Activated T-cell treated with anti-CD3 and anti-CD28 coated beads for 48 hours (primary cell): ENCODE measurements around the gene ST3GAL4.

Experiments used
- DNase-seq: peaks from one replicate; pipeline ENCODE4 v3.0.0-alpha.2; 2020; ENCODE audit warnings: low read depth

The ST3GAL4 gene

GRCh38 chr11:126331286-126331685 is 24.2 kb upstream of the ST3GAL4 start:
- DNase-seq = no peak

- DNase-seq = no peak
Observed at GRCh38 chr11:126332221-126332711, 23.2 kb upstream of the ST3GAL4 start.

DNA sequence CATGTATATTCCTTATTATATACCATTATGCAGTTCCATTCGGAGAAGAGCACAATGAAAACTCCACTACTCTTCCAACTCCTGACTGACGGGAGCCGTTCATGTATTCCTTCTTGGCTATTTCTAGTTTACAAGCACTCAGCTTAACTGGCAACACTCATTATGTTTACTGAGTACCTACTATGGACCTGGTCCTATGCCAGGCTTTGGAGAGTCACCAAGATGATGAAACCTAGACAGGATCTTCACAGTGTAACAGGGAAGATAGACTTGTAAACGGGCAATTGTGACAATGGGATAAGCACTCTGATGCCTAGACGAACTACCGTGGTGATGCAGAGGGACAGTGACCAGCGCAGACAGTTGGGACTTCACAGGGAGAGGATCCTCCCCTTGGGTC is 22.3 kb upstream of the ST3GAL4 start:
- DNase-seq = no peak

GRCh38 chr11:126334659-126335462 is 20.6 kb upstream of the ST3GAL4 start:
- DNase-seq = no peak

- DNase-seq = no peak
Observed at GRCh38 chr11:126335463-126335760, 20.1 kb upstream of the ST3GAL4 start.

DNA sequence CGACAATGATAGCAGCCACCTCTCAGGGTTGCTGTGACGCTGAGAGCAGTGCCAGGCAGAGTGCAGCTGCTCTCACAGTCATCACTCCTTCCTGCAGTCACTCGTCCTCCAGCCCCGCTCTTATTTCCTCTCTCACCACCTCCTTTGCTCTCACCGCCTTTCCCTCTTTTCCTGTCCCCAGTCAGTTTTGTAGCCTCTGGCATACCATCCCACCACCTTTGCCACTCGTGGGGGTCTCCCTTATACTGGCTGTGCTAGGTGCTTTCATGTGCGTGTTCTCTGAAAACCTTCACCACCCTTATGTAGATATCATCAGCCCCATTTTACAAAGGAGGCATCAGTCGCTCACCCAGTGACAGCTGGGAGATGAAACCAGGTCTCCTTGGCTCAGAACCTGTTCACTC is 19.3 kb upstream of the ST3GAL4 start:
- DNase-seq = no peak

DNA sequence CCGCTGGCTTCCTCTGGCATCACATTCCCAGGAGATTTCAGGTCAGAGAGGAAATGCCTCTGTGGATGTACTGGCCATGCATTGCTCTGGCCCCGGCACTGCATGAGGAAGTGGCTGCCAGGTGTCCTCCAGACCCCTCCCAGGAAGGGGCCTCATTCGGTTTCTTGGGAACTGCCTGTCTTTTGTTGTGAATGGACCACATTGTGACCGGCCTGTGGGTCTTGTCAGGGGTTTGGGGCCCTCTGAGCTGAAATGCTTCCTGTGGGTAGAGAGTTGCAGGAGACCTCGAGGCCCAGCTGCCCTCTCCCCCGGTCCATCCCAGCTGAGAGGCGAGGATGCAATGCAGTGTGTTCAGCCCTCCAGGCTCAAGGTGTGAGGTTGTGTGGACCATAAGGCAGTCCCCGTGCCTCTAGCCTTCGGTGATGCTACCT is 18.8 kb upstream of the ST3GAL4 start:
- DNase-seq = no peak

DNA sequence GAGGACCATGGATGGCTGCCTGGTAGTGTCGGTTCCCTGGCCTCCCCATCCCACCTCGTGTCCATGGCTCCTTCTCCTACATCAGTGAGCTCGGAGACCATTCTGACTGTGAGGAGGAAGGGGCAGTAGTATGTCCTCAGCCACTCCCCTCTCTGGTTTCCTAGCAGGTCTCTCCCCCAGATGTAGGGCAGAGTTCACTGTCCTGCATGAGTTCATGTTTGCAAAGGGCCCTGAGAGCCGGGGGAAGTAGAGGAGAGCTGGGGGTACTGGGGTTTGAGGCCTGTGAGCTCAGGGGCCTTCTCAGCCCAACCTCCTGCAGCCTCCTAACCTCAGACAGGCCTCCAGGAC is 18.4 kb upstream of the ST3GAL4 start:
- no peak for DNase-seq

- no peak for DNase-seq
Observed at GRCh38 chr11:126337474-126338241, 17.8 kb upstream of the ST3GAL4 start.

GRCh38 chr11:126338346-126339055 is 17.0 kb upstream of the ST3GAL4 start:
- DNase-seq = no peak

GRCh38 chr11:126339073-126339862 is 16.2 kb upstream of the ST3GAL4 start:
- DNase-seq = no peak

DNA sequence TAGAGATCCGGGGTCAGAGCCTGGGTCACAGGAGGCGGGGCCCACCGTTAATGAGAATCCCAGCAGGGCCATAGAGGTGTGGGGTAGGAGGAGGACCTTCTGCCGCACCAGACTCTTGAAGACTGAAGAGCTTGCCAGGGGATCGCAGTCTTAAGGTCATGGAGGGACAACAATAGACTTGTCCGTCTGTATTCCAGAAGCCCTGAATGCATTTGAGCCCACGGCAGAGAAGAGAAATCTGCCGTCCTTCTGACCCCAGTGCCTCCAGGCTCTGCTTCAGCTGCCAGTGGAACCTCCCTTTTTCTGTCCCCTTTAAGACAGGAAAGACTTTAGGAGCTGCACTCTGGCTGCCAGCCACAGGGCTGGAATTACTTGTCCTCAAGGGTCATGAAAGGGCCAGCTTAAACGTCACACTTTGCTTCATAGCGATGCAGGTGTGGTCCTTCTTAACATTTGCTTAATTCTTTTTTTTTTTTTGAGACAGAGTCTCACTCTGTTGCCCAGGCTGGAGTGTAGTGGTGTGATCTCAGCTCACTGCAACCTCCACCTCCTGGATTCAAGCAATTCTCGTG is 15.5 kb upstream of the ST3GAL4 start:
- no peak for DNase-seq

DNA sequence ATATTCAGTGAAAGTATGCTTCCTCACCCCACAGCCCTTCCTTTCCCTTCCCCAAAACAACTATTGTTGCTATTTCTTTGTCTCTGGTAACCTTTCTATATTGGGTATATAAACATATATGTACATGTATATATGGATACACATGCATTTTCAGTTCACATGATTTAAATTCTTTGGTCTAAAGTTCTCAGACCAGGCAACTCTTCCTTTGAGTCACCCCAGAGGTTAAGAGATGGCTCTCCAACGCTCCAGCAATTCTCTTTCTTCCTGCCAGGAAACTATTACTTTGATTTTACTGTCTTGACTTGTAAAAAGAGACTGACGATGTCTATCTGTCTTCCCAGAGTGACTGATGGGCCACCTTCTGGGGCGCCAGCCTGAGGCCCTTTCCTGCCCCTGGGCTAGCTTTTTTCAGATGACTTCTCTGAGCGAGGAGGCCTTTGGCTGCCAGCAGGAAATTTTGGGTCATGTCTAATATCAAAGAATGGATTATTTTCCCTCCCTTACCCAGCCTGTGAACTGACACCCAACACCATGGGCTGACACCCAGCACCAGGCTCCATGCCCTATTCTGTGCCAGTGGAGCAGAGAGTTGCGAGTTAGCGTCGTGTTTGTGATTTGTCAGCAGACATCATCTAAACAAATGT is 14.4 kb upstream of the ST3GAL4 start:
- DNase-seq = no peak

DNA sequence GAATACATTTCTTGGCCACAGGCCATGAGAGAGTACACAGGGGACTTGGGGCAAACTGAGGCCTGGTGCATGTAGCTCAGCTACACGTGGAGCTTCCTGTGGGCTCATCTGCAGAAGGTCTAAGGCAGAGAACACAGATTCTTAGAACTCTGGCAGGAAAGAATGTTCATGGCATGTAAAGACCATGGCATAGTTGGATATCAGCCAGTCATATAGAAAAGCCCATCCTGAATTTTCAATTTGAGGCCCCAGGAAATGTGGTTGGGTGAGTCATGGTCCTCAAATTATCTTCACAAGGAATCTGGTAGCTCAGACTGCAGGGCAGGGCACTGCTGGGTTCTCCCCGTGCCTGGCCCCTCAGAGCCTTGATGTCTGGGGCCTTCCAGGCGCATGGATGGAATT is 13.7 kb upstream of the ST3GAL4 start:
- no peak for DNase-seq

DNA sequence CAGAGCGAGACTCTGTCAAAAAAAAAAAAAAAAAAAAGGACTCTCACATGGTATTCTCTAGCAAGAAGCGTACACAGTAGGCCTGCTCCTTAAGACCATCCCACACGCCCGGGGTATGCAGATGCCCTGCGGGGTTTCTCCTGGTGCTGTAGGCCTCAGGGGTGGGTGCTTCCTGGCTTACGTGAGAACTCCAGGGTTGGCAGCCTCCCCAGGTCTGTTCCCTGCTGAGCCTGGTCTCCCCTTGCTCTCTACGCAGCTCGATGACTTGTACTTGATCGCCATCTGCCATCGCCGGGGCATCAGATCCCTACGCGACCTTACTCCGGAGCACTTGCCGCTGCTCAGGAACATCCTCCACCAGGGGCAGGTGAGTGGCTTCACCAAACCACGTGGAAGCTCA is 12.4 kb upstream of the ST3GAL4 start:
- DNase-seq = no peak

GRCh38 chr11:126344141-126345080 is 11.1 kb upstream of the ST3GAL4 start:
- no peak for DNase-seq

GRCh38 chr11:126345283-126345682 is 10.2 kb upstream of the ST3GAL4 start:
- DNase-seq = no peak

DNA sequence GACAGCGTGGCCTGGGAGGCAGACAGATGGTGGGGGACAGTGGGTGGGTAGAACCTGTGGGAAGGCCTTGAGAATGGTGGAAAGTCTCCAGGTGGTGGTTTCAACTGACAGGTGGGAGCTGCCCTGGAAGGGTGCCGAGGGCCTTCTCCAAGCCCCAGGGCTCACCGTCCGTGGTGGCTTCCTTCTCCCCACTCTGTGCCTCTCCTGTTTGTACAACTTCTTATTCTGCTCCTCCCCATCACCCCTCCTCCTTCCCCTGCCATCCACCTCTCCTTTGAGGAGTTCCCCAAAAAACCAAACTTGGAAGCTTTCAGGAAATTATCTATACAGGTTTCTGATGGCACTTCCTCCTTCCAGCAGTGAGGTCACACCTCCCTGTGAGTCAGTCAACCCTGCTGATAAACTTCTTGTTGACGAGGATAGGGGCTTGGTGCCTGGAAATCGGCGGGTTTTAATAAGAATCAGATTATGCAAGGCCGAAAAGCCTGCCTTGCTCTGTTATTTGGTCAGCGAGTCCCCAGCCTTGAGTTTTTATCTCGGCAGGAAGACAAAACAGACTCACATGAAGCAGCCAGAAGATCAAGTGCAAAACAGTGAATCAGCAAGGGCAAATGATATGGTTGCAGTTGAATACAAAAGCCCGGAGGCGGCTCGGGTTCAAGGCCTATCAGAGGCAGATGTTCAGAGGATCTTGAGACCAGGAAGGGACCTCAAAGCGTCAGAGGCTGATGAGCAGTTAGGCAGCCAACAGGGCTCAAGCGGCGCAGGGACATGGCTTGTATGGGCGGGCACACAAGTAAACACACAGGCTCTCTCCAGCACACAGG is 9.5 kb upstream of the ST3GAL4 start:
- DNase-seq = no peak

GRCh38 chr11:126346586-126346940 is 8.9 kb upstream of the ST3GAL4 start:
- DNase-seq = no peak
